OCI-LY1 (cell line): ENCODE measurements around the gene ARHGEF12.

ENCODE experiments used
- H2AFZ ChIP-seq: fragments of 200-600 bp; sonication (generic), shearing (Covaris generic); 2 replicates; pipeline ENCODE4 v1.6.0; 2014; ENCODE audit warnings: antibody characterized with exemption, mild to moderate bottlenecking, low read length
- H3F3A ChIP-seq: fragments of 200-600 bp; sonication (generic), shearing (Covaris generic); 2 replicates; pipeline ENCODE4 v1.6.0; 2014; ENCODE audit warnings: mild to moderate bottlenecking, antibody characterized with exemption, low read length, moderate library complexity; ENCODE audit not compliant: insufficient read depth
- H3K27ac ChIP-seq: fragments of 200-600 bp; sonication (generic); 2 replicates; pipeline ENCODE4 v1.5.1; 2014; ENCODE audit warnings: low read length, mixed run types, mild to moderate bottlenecking, low read depth; ENCODE audit not compliant: poor library complexity, severe bottlenecking
- H3K27me3 ChIP-seq: fragments of 200-600 bp; sonication (generic); 2 replicates; pipeline ENCODE4 v1.6.0; 2014; ENCODE audit warnings: antibody characterized with exemption, mild to moderate bottlenecking, low read length, moderate library complexity; ENCODE audit not compliant: insufficient read depth
- H3K36me3 ChIP-seq: fragments of 200-600 bp; sonication (generic); 2 replicates; pipeline ENCODE4 v1.6.1; 2014; ENCODE audit warnings: mild to moderate bottlenecking, antibody characterized with exemption, low read length, moderate library complexity, mixed read lengths; ENCODE audit not compliant: insufficient read depth
- H3K4me1 ChIP-seq: fragments of 200-600 bp; sonication (generic); 2 replicates; pipeline ENCODE4 v1.5.1; 2014; ENCODE audit warnings: mild to moderate bottlenecking, low read length, moderate library complexity; ENCODE audit not compliant: insufficient read depth, severe bottlenecking
- H3K4me2 ChIP-seq: fragments of 200-600 bp; sonication (generic), shearing (Covaris generic); 2 replicates; pipeline ENCODE4 v1.6.1; 2014; ENCODE audit warnings: low read length
- H3K4me3 ChIP-seq: fragments of 200-600 bp; sonication (generic); 2 replicates; pipeline ENCODE4 v1.5.1; 2014; ENCODE audit warnings: low read length, low read depth, mild to moderate bottlenecking, mixed read lengths; ENCODE audit not compliant: poor library complexity, severe bottlenecking
- H3K79me2 ChIP-seq: fragments of 200-600 bp; shearing (Covaris generic); 2 replicates; pipeline ENCODE4 v1.6.1; 2016; ENCODE audit warnings: mixed run types, low read length, mixed read lengths; ENCODE audit not compliant: insufficient read depth
- H3K9ac ChIP-seq: fragments of 200-600 bp; sonication (generic), shearing (Covaris generic); 2 replicates; pipeline ENCODE4 v1.6.1; 2014; ENCODE audit warnings: mild to moderate bottlenecking, low read length, mixed read lengths
- H3K9me2 ChIP-seq: fragments of 200-600 bp; sonication (generic), shearing (Covaris generic); 2 replicates; pipeline ENCODE4 v1.6.1; 2014; ENCODE audit warnings: low read depth, mild to moderate bottlenecking, low read length, mixed read lengths
- H3K9me3 ChIP-seq: fragments of 200-600 bp; shearing (Covaris generic); 2 replicates; pipeline ENCODE4 v1.6.1; 2014; ENCODE audit warnings: low read length, mixed read lengths
- H4K20me1 ChIP-seq: fragments of 200-600 bp; sonication (generic), shearing (Covaris generic); 2 replicates; pipeline ENCODE4 v1.6.0; 2016; ENCODE audit warnings: mild to moderate bottlenecking, low read length; ENCODE audit not compliant: insufficient read depth
- EZH2 ChIP-seq: fragments of 200-600 bp; sonication (generic), shearing (Covaris generic); IDR thresholded peaks from 2 replicates; pipeline ENCODE4 v1.8.0; 2017; ENCODE audit warnings: borderline replicate concordance, mixed run types, mild to moderate bottlenecking, antibody characterized with exemption, low read length, moderate library complexity, mixed read lengths
- TF ChIP-seq, protein P1 (sequence below): fragments of 200-600 bp; sonication (generic), shearing (Covaris generic); IDR thresholded peaks from 2 replicates; pipeline ENCODE4 v1.5.1; 2017; ENCODE audit warnings: mild to moderate bottlenecking, antibody characterized with exemption, low read length, moderate library complexity, mixed read lengths

ARHGEF12 gene

DNA sequence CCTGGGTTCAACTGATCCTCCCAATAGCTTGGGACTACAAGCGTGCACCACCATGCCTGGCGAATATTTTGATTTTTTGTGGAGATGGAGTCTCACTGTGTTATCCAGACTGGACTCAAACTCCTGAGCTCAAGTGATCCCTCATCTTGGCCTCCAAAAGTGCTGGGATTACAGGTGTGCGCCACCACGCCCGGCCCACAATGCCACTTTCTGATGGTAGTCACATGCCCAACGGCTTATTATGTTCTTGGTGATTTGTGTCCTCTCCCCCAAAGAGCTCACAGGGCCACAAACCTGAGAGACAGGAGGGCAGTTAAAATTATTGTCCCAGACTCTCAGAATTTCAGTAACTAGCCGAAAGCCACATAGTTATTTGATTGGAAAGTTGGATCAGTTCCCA is 185.0 kb downstream of the ARHGEF12 start:
- no peak overlapping the region for H3K4me2 ChIP-seq
- H3K27ac ChIP-seq, result no peak overlapping the region
- no peaks in the 10 kb centered on the region for H3K36me3 ChIP-seq
- no peaks in the 10 kb centered on the region for H3K9me3 ChIP-seq
- H3K9me2 ChIP-seq, result no peaks in the 10 kb centered on the region
- H3K27me3 ChIP-seq, result no peaks in the 10 kb centered on the region
- no peak overlapping the region for H3K9ac ChIP-seq
- no peaks in the 10 kb centered on the region for H3K4me1 ChIP-seq
- no peak overlapping the region for H2AFZ ChIP-seq
- H3K4me3 ChIP-seq, result no peak overlapping the region
- H3K79me2 ChIP-seq, result no peaks in the 10 kb centered on the region
- TF ChIP-seq, protein P1, sequence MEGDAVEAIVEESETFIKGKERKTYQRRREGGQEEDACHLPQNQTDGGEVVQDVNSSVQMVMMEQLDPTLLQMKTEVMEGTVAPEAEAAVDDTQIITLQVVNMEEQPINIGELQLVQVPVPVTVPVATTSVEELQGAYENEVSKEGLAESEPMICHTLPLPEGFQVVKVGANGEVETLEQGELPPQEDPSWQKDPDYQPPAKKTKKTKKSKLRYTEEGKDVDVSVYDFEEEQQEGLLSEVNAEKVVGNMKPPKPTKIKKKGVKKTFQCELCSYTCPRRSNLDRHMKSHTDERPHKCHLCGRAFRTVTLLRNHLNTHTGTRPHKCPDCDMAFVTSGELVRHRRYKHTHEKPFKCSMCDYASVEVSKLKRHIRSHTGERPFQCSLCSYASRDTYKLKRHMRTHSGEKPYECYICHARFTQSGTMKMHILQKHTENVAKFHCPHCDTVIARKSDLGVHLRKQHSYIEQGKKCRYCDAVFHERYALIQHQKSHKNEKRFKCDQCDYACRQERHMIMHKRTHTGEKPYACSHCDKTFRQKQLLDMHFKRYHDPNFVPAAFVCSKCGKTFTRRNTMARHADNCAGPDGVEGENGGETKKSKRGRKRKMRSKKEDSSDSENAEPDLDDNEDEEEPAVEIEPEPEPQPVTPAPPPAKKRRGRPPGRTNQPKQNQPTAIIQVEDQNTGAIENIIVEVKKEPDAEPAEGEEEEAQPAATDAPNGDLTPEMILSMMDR, result no peak
- TF ChIP-seq EZH2, result no peak
- no peaks in the 10 kb centered on the region for H3F3A ChIP-seq
- H4K20me1 ChIP-seq, result no peaks in the 10 kb centered on the region

DNA sequence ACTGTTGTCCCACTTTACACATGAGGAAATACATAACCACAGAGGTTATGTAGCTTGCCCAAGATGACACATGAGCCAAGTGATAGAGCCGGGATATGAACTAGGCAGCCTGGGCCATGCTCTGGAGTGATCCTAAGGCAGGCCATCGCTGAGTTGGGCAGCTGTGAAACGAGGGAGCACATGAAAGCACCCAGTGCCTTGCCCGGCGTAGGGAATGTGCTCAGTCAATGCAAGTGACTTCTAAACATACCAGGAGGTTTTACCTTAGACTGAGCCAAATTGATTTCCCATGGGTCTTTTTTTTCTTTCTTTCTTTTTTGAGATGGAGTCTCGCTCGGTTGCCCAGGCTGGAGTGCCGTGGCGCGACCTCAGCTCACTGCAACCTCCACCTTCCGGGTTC is 185.8 kb downstream of the ARHGEF12 start:
- no peaks in the 10 kb centered on the region for H3F3A ChIP-seq
- H3K4me3 ChIP-seq, result no peak overlapping the region
- no peaks in the 10 kb centered on the region for H3K36me3 ChIP-seq
- no peaks in the 10 kb centered on the region for H3K27me3 ChIP-seq
- no peaks in the 10 kb centered on the region for H3K9me3 ChIP-seq
- H3K79me2 ChIP-seq, result no peaks in the 10 kb centered on the region
- no peaks in the 10 kb centered on the region for H3K4me1 ChIP-seq
- no peaks in the 10 kb centered on the region for H3K9me2 ChIP-seq
- no peak overlapping the region for H2AFZ ChIP-seq
- H4K20me1 ChIP-seq, result no peaks in the 10 kb centered on the region
- no peak overlapping the region for H3K27ac ChIP-seq
- TF ChIP-seq, protein P1, result no peak
- TF ChIP-seq EZH2, result no peak
- H3K9ac ChIP-seq, result no peak overlapping the region
- H3K4me2 ChIP-seq, result no peak overlapping the region

DNA sequence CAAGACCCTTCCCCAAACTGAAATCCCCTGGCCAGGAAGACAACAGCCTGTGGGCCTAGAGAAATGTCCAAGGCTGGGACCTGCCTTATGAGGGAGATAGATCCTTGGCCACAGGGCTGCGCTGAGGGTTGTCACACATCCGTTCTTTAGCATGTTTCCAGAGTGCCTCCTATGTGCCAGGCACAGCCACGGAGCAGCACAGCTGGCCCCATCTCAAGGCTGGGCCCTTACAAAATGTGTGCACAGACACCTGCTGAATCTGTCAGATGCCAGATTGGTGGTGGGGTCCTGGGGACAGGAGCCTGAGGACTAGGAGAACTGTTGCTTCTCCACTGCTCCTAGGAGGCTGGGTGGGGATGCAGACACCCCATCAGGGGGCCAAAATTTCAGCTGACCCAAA is 186.5 kb downstream of the ARHGEF12 start:
- no peak overlapping the region for H3K4me3 ChIP-seq
- H4K20me1 ChIP-seq, result no peaks in the 10 kb centered on the region
- H3K4me2 ChIP-seq, result no peak overlapping the region
- no peaks in the 10 kb centered on the region for H3K9me2 ChIP-seq
- no peaks in the 10 kb centered on the region for H3K27me3 ChIP-seq
- no peaks in the 10 kb centered on the region for H3K79me2 ChIP-seq
- no peaks in the 10 kb centered on the region for H3F3A ChIP-seq
- H2AFZ ChIP-seq, result no peak overlapping the region
- H3K4me1 ChIP-seq, result no peaks in the 10 kb centered on the region
- TF ChIP-seq, protein P1, result no peak
- no peak for TF ChIP-seq EZH2
- H3K36me3 ChIP-seq, result no peaks in the 10 kb centered on the region
- H3K27ac ChIP-seq, result no peak overlapping the region
- no peaks in the 10 kb centered on the region for H3K9me3 ChIP-seq
- no peak overlapping the region for H3K9ac ChIP-seq
